Activated CD8-positive, alpha-beta memory T cell treated with anti-CD3 and anti-CD28 coated beads, Interleukin-2, amount 50 U/mL, for 4 hours (primary cell): ENCODE data around the gene USP51.
A peak's percentile ranks its signal among the peaks of the same experiment; 100 is the strongest.
"Not testable (repeated sequence)": the region's sequence is repeated elsewhere in the genome, so short reads cannot be mapped to it uniquely, and the experiment has no call there.

ENCODE experiments used
- DNase-seq: peaks from one replicate; pipeline ENCODE4 v3.0.0-alpha.2; 2020

Gene USP51

GRCh38 chrX:55464050-55464449, 25.6 kb downstream of the USP51 start:
- DNase-seq, result not testable (repeated sequence)

- DNase-seq, result not testable (repeated sequence)
Observed at GRCh38 chrX:55459926-55460325, 29.7 kb downstream of the USP51 start.

GRCh38 chrX:55459426-55459825, 30.2 kb downstream of the USP51 start:
- not testable (repeated sequence) for DNase-seq

GRCh38 chrX:55455708-55456107, 33.9 kb downstream of the USP51 start:
- not testable (repeated sequence) for DNase-seq

- DNase-seq, result no peak
Observed at GRCh38 chrX:55452833-55453124, 36.9 kb downstream of the USP51 start.

- peak; percentile 74 for DNase-seq
Observed at GRCh38 chrX:55451990-55452832, 37.4 kb downstream of the USP51 start, which contains the start of gene MAGEH1. TSS of gene MAGEH1 (plus strand) at chrX:55452127. CDS start at chrX:55452375, 248 bp downstream.

GRCh38 chrX:55451626-55451989, 38.0 kb downstream of the USP51 start:
- DNase-seq, result no peak

GRCh38 chrX:55451141-55451540, 38.5 kb downstream of the USP51 start:
- no peak for DNase-seq

- no peak for DNase-seq
Observed at GRCh38 chrX:55450259-55450658, 39.4 kb downstream of the USP51 start.

GRCh38 chrX:55443468-55443867, 46.2 kb downstream of the USP51 start:
- not testable (repeated sequence) for DNase-seq
